Measurements from ENCODE around the gene SUSD4.

The SUSD4 gene

GRCh38 chr1:223244366-223245103 lies 119.4 kb downstream of the SUSD4 start:
- TF ChIP-seq, protein P1, sequence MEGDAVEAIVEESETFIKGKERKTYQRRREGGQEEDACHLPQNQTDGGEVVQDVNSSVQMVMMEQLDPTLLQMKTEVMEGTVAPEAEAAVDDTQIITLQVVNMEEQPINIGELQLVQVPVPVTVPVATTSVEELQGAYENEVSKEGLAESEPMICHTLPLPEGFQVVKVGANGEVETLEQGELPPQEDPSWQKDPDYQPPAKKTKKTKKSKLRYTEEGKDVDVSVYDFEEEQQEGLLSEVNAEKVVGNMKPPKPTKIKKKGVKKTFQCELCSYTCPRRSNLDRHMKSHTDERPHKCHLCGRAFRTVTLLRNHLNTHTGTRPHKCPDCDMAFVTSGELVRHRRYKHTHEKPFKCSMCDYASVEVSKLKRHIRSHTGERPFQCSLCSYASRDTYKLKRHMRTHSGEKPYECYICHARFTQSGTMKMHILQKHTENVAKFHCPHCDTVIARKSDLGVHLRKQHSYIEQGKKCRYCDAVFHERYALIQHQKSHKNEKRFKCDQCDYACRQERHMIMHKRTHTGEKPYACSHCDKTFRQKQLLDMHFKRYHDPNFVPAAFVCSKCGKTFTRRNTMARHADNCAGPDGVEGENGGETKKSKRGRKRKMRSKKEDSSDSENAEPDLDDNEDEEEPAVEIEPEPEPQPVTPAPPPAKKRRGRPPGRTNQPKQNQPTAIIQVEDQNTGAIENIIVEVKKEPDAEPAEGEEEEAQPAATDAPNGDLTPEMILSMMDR (IDR thresholded peaks at IDR 0.05; ENCODE audit: extremely low read depth, missing control alignments): no peak

DNA sequence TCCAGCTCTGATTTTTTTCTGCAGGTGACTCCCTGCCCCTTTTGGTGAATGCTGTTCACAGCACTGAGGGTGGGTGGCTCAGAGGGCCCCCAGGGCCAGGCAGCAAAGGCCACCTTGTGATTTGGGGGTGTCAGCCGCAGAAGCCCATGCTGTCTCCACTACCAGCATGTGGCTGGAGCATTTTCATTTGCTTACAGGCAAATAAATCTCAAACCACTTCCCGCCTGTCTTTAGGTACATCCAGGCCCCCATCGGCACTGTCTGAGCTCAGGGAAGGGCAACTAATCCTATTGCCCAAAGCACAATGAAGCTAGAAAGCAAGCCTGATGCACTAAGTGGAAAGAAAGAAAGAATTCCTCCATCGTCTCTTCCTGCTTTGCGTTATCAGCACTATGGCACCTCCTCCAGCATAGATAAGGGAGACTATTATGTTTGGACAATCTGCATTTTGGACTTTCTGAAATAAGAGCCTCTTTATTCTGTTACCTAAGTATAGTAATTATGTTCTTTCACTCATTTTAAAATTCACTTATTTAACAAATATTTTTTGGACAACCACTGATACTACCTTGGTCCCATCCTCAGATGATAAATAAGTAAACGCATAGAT lies 120.4 kb downstream of the SUSD4 start:
- no peak for DNase-seq (ENCODE audit: low spot score)
- TF ChIP-seq, protein P1 (IDR thresholded peaks at IDR 0.05; ENCODE audit: extremely low read depth, missing control alignments): no peak

More at GRCh38 chr1:223244366-223245103, 119.4 kb downstream of the SUSD4 start:
- DNase-seq (ENCODE audit: low spot score): peak; percentile 18

- TF ChIP-seq, protein P1 (IDR thresholded peaks at IDR 0.05; ENCODE audit: extremely low read depth, missing control alignments): no peak
- DNase-seq (ENCODE audit: low spot score): no peak
Observed at GRCh38 chr1:223242971-223243370, 121.0 kb downstream of the SUSD4 start.

DNA sequence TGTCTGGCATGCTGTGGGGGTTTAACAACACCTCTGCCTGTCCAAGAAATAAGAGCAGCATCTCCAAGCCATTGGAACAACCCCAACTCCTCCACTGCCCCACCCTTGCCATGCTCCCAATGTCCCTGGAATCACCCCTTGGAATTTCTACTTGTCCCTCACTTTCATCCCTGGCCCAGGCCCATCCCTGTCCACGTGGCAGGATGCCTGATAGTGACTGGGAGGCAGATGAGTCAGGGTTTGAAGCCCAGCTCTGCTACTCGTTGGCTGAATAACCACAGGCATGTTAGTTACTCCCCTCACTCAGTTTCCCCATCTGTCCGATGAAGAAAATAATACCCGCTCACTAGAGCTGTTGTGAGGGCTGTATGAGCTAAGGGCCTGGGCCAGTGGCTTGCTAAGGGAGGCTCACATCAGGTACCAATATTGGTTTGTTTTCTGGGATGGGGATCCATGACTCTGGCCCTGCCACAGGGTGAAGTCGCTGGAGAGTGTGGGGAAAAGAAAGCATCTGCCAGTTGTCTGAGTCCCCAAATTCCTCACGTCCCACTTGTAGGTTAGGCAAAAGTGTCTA lies 121.5 kb downstream of the SUSD4 start:
- no peak for DNase-seq (ENCODE audit: low spot score)
- TF ChIP-seq, protein P1 (IDR thresholded peaks at IDR 0.05; ENCODE audit: extremely low read depth, missing control alignments): no peak

- TF ChIP-seq, protein P1 (IDR thresholded peaks at IDR 0.05; ENCODE audit: extremely low read depth, missing control alignments): no peak
- DNase-seq (ENCODE audit: low spot score): no peak
Observed at GRCh38 chr1:223240122-223240521, 123.9 kb downstream of the SUSD4 start.

DNA sequence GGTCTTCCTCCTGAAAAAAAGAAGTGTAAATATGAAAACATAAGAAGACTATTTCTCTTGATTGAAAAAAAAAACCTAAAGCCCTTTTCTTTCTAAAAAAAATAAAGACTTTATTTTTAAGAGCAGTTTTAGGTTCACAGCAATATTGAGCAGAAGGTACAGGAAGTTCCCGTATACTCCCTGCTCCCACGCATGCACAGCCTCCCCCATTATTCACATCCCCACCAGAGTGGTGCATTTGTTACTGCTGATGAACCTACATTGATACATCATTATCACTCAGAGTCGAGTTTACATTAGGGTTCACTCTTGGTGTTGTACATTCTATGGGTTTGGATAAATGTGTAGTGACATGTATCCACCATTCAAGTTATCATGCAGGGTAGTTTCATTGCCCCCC lies 128.9 kb downstream of the SUSD4 start:
- TF ChIP-seq, protein P1 (IDR thresholded peaks at IDR 0.05; ENCODE audit: extremely low read depth, missing control alignments): no peak
- no peak for DNase-seq (ENCODE audit: low spot score)

DNA sequence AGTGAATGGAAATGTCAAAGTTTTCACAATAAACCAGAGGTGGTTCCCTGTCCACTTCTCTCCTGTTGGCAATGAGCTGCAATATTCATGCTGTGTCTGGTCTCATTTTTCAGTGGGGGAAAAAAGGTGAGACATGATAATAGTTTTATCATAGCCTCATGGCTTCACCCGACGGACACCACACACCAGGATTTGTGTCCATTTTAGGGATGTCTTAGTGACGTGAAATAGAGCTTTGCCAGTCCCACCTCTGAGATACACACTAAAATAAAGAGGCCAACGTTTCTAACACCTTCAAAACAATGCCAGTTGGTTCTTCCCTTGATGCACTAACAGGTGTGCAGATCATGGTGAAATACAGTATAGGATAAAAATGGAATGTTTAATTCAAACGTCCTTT lies 129.4 kb downstream of the SUSD4 start:
- DNase-seq (ENCODE audit: low spot score): no peak
- TF ChIP-seq, protein P1 (IDR thresholded peaks at IDR 0.05; ENCODE audit: extremely low read depth, missing control alignments): no peak

Measured in GM20000 (cell line).